ENCODE measurements around the gene ZIK1.

- TF ChIP-seq CTCF (IDR thresholded peaks at IDR 0.05): no peak
- no peak for TF ChIP-seq POLR2A (IDR thresholded peaks at IDR 0.05)
Measured at GRCh38 chr19:57563547-57563946, 20.4 kb upstream of the ZIK1 start.

Data from breast epithelium (tissue), 3 donors.